ENCODE measurements around the gene TSPEAR.
A peak's percentile ranks its signal among the peaks of the same experiment; 100 is the strongest.
"Not testable (repeated sequence)": the region's sequence is repeated elsewhere in the genome, so short reads cannot be mapped to it uniquely, and the experiment has no call there.

TSPEAR gene

DNA sequence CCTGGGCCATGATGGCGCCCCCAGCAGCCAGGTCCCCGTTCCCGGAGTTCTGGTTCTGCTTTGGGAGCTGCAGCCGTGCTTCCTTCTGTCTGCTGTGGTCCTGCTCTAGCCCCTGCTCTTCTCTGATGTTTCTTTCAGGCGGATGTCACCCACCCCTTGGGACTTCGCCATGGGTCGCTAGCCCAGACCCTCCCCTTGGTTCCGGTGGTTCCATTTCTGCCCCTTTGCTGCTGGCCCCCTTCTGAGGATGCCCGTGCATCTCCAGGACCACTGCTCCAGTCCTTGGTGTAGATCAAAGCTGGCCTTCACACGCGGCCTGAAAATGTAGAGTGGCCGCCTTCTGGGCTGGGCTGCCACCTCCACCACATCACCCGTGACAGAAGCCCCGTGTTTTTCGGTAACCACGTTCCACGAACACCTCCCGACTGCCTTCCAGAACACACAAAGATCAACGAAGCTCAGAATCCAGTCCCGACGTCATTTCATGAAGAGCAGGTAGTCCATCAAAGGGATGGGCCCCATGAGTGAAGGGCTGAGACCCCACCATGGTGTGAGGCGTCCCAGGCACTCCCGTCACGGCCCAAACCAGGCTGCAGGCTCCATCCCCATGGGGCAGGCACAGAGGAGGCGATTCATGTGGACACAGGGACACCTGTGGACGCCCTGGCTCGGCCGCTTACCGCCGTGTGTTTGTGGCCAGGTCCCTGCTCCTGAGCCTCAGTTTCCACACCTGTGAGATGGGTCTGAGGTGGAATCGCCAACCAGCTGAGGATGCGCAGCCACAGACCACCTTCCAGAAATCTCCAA, 195.8 kb downstream of the TSPEAR start:
- DNase-seq (ENCODE audit: low read depth in 2 of 2), result no peak

DNA sequence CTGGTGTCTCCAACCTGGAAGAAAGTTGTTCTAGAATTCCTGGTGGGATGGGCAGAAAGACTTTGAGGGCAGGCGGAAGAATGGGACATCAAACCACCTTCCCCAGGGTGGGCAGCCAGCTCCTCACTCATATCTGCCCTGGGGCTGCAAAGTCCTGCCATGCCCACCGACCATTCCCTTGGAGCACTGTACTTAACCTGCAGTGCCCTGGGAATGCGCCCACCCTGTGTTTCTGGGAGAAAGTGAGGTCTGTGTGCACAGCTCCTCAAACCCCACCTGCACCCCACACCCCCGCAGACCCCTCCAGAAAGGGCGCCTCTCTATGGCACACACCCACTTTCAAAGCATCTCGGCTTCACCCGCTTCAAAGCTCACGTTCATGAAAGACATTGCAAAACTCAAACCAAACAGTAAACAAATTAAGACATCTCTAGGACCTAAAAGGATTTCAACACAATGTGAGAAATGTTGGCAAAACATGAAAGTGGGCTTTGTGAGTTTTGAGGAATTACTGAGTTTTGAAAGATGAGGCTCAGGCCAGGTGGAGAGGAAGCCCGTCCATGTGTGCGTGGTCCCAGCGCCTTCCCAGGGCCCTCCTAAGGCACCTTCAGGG, 196.5 kb downstream of the TSPEAR start:
- no peak for DNase-seq (ENCODE audit: low read depth in 2 of 2)

DNA sequence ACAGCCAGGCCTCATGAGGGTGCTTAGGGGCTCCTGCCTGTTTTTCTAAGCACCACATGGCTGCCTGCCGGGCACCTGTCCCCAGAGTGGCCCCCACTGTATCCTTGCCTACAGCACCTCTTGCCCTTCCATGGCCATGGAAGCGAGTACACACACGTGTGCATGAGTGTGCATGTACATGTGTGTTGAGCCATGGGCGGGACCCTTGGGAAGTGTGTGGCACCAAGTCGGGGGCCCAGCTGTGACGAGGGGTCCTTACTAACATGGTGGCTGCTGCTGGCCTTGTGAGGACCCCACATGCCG, 197.2 kb downstream of the TSPEAR start:
- no peak for DNase-seq (ENCODE audit: low read depth in 2 of 2)

DNA sequence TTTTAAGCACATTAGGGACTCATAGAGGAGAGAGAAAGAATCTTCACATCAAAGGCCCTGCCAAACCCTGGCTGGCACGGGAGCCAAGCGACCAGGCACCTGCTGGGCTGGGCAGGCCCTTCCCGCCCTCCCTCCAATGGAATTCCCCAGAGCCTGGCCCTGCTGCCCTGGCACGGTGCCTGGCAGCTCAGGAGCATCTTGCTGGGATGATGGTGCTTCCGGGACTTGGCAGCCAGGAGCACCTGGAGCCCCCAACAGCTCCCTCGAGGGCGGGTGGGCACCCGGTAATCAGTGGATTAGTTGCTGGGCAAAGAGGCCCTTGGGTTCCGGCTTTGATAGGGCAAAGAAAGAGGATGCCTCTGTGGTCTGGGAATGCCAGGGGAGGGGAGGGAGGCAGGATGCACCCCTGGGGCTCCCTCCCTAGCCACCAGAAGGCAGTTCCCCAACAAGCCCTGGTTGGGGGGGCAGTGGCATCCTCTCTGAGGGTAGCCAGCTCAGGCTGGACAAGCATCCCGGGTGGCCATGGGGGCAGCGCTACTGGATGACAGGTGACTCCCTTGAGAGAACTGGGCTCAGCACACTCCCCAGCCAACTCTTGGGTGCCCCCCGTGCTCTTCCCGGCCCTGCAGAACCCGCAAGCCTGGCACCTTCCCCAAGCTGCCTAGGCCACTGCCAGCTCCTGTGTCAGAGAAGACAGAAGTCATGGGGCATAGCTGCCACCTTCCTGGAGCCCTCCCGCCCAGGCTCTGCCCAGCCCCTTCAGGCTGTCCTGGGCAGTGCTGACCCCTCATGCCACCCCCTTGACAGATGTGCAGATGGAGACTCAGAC, 197.8 kb downstream of the TSPEAR start:
- no peak for DNase-seq (ENCODE audit: low read depth in 2 of 2)

DNA sequence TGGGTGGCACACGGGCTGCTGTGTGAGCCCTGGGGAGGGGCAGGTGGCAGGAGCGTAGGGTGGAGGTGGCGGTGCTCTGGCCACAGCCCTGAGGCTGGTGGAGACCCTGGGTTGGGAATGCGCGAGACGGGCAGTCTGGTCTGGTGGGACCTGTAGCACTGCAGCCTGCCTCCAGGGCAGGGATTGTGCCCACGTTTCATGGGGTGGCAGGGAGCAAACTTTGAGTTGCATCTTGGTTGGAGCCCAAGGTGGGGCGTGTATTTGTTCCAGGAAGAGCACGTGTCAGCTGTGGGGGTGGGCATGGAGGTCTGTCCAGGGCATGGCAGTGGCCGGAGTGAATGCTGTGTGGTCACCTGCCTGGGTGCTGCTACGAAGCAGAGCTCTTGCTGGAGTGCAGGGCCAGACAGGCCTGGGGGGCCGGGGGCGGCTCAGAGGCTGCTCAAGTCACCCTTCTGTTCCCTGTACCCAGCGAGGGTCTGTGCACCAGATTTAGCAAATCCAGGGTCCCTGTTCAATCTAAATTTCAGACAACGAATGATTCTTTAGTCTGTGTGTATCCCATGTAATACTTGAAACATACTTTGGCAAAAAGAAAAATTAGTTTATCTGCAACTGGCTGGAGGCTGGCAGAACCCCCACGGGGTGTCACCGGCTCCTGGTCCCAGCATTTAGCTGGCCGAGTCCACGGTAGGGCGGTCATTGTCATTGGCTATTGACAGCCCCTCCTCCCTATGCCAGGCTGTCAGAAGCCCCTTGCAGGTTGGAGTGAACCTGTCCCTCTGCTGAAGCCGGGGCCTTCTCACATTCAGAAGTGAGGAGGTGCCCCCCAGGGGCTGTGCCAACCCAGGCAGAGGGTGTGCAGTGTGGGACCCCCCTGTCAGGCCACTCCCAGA, 198.6 kb downstream of the TSPEAR start:
- no peak for DNase-seq (ENCODE audit: low read depth in 2 of 2)

DNA sequence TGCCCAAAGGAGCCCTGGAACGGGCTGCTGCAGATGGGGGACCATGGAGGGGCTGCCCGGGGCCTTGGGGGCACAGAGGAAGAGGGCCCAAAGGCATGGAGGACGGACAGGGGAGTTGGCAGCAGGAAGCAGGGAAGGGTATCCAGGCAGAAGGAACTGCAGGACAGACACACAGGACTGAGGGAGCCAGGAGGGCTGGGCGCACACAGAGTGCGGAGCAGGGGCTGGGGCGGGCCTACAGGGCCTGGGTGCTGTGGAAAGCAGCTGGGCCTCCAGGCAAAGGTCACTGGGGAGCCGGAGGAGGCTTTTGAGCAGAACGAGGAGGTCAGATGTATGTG, 199.5 kb downstream of the TSPEAR start:
- DNase-seq (ENCODE audit: low read depth in 2 of 2), result no peak

DNA sequence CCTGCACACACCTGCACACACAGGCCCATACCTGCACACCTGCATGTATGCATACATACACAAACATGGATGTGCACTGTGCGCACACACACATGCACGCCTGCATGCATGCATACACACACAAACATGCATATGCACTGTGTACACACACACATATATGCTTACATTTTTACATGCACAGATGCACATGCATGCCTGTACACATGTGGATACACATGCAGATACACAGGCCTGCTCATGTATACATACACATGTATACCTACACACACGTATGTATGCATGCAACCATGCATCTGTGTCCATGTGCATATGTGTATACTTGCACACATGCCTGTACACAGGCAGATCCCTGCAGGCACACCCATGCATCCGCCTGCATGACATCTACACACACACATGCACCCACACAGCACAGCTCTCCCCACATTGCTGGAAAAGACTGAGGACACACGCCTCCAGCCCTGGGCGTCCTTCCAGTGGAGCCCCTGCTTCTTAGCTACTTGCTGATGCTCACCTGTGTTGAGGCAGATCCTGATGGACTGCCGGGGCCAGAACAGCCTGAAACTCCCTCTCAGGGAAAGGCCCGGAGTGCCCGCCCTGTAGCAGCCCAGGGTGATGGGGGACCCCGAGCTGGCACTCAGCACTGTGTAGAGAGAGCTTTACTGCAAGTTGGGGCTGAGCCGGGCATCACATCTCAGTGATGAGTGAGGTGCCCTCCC, 200.0 kb downstream of the TSPEAR start:
- no peak for DNase-seq (ENCODE audit: low read depth in 2 of 2)

DNA sequence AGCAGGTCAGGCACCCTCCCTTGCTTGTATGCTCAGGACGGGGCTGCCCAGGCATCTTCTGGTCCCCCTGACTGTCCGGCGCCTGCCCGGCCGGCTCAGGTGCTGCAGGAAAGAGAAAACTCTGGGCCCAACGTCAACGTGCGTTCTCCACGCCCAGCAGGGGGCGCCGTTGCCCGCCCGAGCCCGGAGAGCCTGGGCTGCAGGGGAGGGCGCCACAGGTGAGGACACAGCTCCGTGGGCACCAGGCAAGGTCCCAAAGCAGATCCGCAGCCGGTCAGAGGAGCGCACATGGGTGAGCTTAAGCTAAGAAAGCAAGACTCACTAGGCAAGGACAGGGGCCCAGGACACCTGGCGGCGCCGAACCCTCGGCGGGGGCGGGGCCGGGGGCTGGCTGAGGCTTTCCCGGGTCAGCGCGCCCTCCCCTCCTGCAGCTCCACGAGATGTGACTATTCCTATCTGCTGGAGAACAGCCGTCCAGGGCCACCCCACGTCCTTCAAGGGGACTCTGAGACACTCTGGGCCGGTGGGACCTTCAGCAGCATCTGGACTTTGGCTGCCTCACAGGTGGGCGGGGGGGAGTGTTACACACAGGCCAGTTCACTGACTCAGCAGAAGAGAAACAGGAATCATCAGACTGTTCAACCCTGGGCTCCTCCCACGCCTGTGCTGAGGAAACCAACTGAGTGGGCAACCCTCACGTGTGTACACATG, 200.7 kb downstream of the TSPEAR start:
- peak; percentile 68 to 79 for DNase-seq (ENCODE audit: low read depth in 2 of 2)

DNA sequence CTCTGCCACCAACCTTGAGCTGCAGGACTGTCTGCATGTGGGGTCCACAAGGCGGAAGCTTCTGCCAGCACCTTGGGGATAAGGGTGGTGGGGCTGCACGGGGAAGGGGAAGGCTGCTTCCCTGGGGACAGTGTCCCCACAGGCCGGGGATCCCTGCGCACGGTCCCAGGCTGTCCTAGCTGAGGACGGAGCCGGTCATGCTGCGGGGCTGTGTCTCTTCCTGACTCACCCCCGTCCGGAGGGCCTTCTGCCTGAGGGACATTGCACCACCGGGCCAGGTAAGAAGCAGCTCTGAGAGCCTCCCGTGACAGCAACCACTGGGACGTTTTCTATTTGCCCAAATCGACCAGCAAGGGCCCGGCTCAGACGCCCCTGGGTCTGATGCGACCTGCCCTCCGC, 201.3 kb downstream of the TSPEAR start:
- DNase-seq (ENCODE audit: low read depth in 2 of 2), result no peak

DNA sequence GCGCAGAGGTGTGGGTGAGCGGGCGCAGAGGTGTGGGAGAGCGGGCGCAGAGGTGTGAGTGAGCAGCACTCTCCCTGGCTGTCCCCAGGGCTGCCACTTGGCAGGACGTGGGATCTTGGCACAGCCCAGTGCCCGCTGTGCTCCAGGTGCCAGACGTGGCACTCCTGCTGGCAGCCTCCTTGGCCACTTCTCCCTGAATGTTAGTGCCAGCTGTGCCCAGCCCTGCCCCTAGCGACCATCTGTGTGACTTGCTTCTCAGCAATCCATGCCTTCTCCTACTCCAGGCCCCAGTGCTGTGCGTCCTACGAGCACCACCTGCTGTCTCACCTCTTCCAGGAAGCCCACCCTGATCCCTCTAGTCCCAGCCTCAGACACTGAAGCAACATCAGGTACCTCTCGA, 201.8 kb downstream of the TSPEAR start:
- DNase-seq (ENCODE audit: low read depth in 2 of 2), result no peak

DNA sequence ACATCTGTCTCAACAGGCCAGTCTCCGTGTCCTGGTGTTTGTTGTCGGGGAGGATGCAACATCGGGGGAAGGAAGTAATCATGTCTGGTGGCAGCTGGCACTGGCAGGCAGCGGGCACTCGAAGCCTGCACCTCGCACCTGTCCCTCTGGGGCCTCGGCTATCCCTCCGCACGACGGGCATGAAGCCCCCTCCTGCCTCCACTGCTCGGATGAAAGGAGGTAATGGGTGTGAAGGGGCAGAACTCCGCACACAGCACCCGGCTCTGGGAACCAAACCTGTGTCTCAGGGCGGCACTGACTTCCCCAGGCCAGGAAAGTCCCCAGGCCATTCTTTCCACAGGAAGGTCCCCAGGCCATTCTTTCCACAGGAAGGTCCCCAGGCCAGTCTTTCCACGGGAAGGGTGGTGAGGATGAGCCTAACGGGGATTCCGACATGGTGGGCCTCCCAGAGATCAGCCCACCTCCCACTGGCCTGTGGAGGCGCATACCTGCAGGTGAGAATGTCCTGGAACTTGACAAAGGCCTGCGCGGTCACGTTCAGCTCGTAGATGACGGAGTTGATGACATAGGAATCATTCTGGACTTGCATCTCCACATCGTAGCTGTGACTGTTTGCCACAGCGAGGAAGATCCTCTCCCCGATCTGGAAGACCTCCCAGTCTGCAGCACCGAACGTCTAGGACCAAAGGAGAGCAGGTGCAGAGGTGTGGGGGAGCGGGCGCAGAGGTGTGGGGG, 202.5 kb downstream of the TSPEAR start:
- DNase-seq (ENCODE audit: low read depth in 2 of 2), result no peak

DNA sequence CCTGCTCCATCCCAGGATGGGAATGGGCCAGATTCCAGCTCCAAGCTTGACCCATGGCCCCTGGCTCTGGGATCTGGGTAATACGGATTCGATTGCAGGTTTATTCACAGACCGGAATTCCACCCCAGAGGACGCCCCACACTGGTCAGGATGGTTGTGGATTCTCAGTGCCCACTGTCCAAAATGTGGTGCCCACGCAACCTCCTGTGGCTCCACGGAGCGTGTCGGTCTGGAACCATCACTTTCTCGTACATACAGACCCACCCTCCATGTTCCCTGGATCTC, 203.0 kb downstream of the TSPEAR start:
- no peak for DNase-seq (ENCODE audit: low read depth in 2 of 2)

DNA sequence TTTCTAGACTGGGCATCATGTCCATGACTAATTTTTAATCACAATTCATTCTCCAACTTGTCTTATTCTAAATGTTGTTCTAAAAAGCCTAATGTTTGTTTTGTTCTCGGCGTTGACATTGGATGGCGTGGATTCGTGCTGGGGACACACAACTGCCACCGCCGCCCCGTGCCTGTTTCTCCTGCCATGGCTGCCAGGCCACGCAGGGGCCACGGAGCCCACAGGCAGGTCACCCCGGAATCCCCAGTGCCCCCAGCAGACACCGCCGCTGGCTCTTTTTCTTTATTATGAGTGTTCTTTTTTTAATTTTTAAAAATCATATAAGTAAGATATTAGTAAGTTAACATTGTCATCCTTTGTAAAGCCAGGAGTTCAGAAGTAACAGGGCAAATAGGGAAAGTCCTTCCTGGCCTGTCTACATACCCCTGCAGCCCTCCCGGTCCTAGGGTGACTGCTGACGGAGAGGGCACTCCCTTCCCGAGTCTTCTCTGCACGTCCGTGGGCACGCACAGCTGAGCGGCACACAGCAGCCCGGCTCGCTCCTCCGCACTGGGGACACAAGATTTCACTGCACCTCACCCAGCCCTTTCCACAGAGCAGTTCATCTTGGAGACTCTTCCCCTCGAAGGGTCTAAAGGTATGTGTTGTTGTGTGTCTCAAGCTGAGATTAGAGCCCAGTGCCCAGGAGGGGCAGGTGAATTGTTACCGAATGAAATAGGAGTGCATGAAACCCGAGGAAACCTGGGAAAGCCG, 203.5 kb downstream of the TSPEAR start:
- no peak for DNase-seq (ENCODE audit: low read depth in 2 of 2)

DNA sequence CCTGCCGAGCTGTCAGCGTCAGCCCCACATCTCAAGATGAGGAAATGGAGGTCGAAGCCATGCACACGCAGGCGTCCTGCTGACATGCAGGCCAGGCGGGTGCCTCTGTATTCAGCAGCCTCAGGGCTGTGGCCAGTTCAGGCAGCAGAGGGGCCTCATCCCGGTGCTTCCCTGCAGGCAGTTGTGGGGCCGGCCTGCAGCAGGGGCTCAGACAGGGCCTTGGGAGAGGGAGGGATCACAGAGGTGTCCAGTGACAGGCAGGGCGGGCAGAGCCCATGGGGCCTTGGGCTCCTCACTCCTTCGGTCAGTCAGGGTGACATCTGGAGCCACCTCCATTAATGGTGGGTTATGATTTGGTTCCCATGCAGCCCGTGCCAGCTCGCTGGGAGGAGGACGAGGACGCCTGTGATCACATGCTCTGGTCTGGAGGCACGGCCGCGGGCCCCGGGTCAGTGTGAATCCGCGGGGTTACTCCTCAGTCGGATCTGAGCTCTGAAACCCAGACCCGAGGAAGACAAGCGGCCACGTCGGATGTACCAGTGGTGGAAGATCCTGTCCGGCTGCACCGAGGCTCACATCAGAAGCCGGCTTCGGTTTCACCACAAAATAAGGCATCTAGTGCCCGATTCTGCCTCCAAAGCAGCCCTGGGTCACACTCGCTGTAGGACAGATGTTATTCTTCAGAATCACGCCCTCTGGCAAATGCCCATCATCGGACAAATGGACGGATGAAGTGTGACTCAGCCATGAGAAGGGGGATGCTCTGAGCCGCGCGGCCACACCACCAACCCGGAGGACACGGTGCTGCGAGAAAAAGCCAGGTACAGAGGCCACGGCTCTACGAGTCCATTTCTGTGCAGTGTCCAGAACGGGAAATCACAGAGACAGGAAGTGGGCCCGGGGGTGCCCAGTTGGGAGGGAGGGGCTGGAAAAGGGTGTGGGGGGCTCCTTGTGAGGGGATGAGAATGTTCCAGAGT, 204.8 kb downstream of the TSPEAR start:
- no peak for DNase-seq (ENCODE audit: low read depth in 2 of 2)

DNA sequence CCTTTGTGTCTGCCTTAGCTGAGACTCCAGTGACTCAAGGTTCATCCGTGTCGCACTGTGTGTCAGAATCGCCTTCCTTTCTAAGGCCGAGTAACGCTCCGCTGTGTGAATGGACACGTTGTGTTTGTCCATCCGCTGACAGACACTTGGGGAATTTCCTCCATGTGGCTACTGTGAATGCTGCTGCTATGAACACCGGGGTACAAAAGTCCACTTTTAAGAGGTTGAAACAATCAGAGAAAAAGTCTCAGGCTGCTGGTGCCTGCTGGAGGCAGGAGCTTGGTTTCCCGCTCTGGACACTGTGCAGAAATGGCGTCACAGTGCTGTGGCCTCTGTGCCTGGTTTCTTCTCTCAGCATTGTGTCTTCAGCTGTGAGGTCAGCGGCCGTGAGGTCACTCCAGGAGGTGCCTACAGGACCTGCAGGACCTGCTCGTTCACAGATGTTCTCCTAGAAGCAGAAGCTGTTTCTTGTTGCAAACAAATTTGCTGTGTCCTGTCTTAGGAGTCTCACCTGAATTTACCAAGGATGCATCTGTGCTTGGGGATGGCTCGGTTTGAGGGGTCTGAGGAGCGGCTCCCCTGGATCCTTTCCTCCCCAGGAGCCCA, 205.6 kb downstream of the TSPEAR start:
- no peak for DNase-seq (ENCODE audit: low read depth in 2 of 2)

DNA sequence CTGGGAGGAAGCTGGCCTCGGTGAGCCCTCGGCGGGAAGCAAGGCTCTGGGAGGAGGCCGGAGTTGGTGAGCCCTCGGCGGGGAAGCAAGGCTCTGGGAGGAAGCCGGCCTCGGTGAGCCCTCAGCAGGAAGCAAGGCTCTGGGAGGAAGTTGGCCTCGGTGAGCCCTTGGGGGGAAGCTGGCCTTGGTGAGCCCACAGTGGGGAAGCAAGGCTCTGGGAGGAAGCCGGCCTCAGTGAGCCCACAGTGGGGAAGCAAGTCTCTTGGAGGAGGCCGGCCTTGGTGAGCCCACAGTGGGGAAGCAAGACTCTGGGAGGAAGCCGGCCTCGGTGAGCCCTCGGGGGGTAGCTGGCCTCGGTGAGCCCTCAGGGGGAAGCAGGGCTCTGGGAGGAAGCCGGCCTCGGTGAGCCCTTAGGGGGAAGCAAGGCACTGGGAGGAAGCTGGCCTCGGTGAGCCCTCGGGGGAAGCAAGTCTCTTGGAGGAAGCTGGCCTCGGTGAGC, 207.4 kb downstream of the TSPEAR start:
- DNase-seq (ENCODE audit: low read depth in 2 of 2), result no peak

DNA sequence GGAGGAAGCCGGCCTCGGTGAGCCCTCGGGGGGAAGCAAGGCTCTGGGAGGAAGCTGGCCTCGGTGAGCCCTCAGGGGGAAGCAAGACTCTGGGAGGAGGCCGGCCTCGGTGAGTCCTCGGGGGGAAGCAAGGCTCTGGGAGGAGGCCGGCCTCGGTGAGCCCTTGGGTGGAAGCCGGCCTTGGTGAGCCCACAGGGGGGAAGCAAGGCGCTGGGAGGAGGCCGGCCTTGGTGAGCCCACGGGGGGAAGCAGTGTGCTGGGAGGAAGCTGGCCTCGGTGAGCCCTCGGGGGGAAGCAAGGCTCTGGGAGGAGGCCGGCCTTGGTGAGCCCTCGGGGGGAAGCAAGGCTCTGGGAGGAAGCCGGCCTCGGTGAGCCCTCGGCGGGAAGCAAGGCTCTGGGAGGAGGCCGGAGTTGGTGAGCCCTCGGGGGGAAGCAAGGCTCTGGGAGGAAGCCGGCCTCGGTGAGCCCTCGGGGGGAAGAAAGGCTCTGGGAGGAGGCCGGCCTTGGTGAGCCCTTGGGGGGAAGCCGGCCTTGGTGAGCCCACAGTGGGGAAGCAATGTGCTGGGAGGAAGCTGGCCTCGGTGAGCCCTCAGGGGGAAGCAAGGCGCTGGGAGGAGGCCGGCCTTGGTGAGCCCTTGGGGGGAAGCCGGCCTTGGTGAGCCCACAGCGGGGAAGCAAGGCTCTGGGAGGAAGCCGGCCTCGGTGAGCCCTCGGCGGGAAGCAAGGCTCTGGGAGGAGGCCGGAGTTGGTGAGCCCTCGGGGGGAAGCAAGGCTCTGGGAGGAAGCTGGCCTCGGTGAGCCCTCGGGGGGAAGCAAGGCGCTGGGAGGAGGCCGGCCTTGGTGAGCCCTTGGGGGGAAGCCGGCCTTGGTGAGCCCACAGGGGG, 208.1 kb downstream of the TSPEAR start:
- DNase-seq (ENCODE audit: low read depth in 2 of 2), result not testable (repeated sequence)

All from stimulated activated CD4-positive, alpha-beta T cell treated with anti-CD3 and anti-CD28 coated beads, Interleukin-4, amount 100 ng/mL, for 48 hours (primary cell).